Stomach (tissue), 4 donors: Measurements from ENCODE around the gene SEZ6L.

Experiments
- EP300 ChIP-seq: sonication (generic); formaldehyde crosslinking; IDR thresholded peaks from one replicate; pipeline ENCODE4 v1.6.1; 2017; ENCODE audit warnings: antibody characterized with exemption
- POLR2A ChIP-seq, 4 donors: fragments of 450-650 bp; IDR thresholded peaks; one replicate each; pipeline ENCODE4 v1.6.1; 2016; ENCODE audit warnings: antibody characterized with exemption in 4 of 4, control low read depth in 2 of 4, mild to moderate bottlenecking in 1 of 4, moderate library complexity in 1 of 4
- POLR2AphosphoS5 ChIP-seq, 3 donors: sonication (generic); formaldehyde crosslinking; IDR thresholded peaks; one replicate each; pipeline ENCODE4 v1.6.1; 2016; ENCODE audit warnings: antibody characterized with exemption in 3 of 3
- TF ChIP-seq, protein P1 (sequence below), 7 experiments: fragments of 450-650 bp in 4 of 7; fragments of 200-600 bp in 3 of 7; sonication (generic) in 3 of 7; IDR thresholded peaks; one replicate each; pipeline ENCODE4 v1.5.1; 2016 to 2019; ENCODE audit warnings: antibody characterized with exemption in 7 of 7, control low read depth in 2 of 7, mild to moderate bottlenecking in 1 of 7

DNA sequence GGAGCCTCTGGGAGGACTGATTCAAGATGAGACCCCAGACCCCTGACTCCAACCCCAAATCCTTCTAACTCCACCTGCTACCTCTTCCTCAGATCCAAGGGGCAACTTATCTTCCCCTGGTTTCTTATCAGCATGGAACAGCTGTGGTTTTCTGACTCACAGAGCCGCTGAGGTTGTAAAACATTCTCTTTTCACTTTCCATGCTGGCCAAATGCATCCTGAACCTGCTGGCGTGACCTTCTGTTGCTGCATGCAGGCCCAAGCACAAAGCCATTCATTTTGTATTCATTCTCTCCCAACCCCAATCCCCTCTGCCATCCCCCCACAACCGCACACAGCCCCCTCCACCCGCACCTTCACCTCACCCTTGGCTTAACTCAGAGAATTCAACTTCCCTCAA, 70.3 kb downstream of the SEZ6L start:
- TF ChIP-seq POLR2A (IDR thresholded peaks at IDR 0.05) (no peak), POLR2AphosphoS5 (IDR thresholded peaks at IDR 0.05) (no peak), EP300 (no peak)
- TF ChIP-seq, protein P1, sequence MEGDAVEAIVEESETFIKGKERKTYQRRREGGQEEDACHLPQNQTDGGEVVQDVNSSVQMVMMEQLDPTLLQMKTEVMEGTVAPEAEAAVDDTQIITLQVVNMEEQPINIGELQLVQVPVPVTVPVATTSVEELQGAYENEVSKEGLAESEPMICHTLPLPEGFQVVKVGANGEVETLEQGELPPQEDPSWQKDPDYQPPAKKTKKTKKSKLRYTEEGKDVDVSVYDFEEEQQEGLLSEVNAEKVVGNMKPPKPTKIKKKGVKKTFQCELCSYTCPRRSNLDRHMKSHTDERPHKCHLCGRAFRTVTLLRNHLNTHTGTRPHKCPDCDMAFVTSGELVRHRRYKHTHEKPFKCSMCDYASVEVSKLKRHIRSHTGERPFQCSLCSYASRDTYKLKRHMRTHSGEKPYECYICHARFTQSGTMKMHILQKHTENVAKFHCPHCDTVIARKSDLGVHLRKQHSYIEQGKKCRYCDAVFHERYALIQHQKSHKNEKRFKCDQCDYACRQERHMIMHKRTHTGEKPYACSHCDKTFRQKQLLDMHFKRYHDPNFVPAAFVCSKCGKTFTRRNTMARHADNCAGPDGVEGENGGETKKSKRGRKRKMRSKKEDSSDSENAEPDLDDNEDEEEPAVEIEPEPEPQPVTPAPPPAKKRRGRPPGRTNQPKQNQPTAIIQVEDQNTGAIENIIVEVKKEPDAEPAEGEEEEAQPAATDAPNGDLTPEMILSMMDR (IDR thresholded peaks at IDR 0.05): no peak
